ENCODE results near the gene TOX3. TPM values are rescaled to one million over a fixed set of nuclear protein-coding genes. Genes with fewer than 3 reads are reported as not detected.

Gene TOX3
- total RNA-seq, 1 experiment from 2014 or later = 20.2 TPM

GRCh38 chr16:52552643-52553042 is 5.7 kb upstream of the TOX3 start:
- Histone ChIP-seq H4K8ac (replicated peaks; ENCODE audit: insufficient read length, low read depth, low read length) (no peak overlapping the region), H2BK5ac (ENCODE audit: insufficient read length, low read length) (no peak overlapping the region), H3T11ph (ENCODE audit: low read length) (no peak overlapping the region), H3K56ac (ENCODE audit: insufficient read length, low read depth, low read length) (no peak overlapping the region), H3K14ac (ENCODE audit: insufficient read depth, low read length) (no peak overlapping the region), H3K23ac (ENCODE audit: insufficient read length, low read depth, low read length) (no peak overlapping the region), H2BK20ac (ENCODE audit: low read depth, low read length, poor library complexity, severe bottlenecking) (no peak overlapping the region), H3K4ac (ENCODE audit: low read depth, low read length) (no peak overlapping the region), H2BK120ac (ENCODE audit: low read depth, low read length, poor library complexity, severe bottlenecking) (no peak overlapping the region), H4K91ac (ENCODE audit: insufficient read length, low read depth, low read length) (no peak overlapping the region), H3K9me3 (ENCODE audit: control insufficient read depth, low read depth, low read length) (no peaks in the 10 kb centered on the region), H2AFZ (ENCODE audit: low read length) (no peak overlapping the region), H3K18ac (ENCODE audit: insufficient read length, low read depth, low read length) (no peak overlapping the region), H3K4me2 (ENCODE audit: insufficient read depth, insufficient read length, low read length) (no peak overlapping the region), H3K27ac (ENCODE audit: insufficient read length, low read depth, low read length) (no peak overlapping the region), H4K20me1 (ENCODE audit: control insufficient read depth, insufficient read depth, insufficient read length) (no peaks in the 10 kb centered on the region), H3K79me1 (ENCODE audit: insufficient read depth, low read depth, low read length, poor library complexity, severe bottlenecking) (no peaks in the 10 kb centered on the region), H4K5ac (ENCODE audit: insufficient read length, low read depth, low read length) (no peak overlapping the region), H2AK5ac (ENCODE audit: insufficient read length, low read length) (no peak overlapping the region), H3K4me1 (ENCODE audit: insufficient read depth, low read length) (peaks cover 6% of the 10 kb centered on the region; the same call in 1 of the 2 replicates), H3K9ac (ENCODE audit: extremely low read depth, insufficient read length, low read length) (no peak overlapping the region), H2BK15ac (ENCODE audit: low read depth, low read length) (no peak overlapping the region), H2BK12ac (ENCODE audit: insufficient read length, low read depth, low read length) (no peak overlapping the region), H3K27me3 (ENCODE audit: insufficient read depth, low read length) (peaks cover 12% of the 10 kb centered on the region; the same call in 1 of the 2 replicates), H3K79me2 (ENCODE audit: insufficient read depth, low read length) (no peaks in the 10 kb centered on the region), H3K23me2 (ENCODE audit: insufficient read length, low read depth, low read length, poor library complexity, severe bottlenecking) (peaks cover under 1% of the 10 kb centered on the region)
- peaks cover 58% of the 10 kb centered on the region for H3K27me3 Mint-ChIP-seq (ENCODE audit: low read depth)
- no peak overlapping the region for H3K4me3 Mint-ChIP-seq
- WGBS (ENCODE audit: extremely low coverage, insufficient read length, low lambda C conversion rate) = no CpG with 5 or more reads among the region's 5 CpGs
- peaks cover 4 to 12% of the 10 kb centered on the region in 2 experiments; a peak in 4 of 5 replicates for H3K9me3 Mint-ChIP-seq
- peaks cover 67% of the 10 kb centered on the region in 2 experiments for H3K4me1 Mint-ChIP-seq
- H3K36me3 Mint-ChIP-seq (ENCODE audit: insufficient read depth in 1 of 3, low read depth in 3 of 3) = peaks cover 0 to 35% (median 0%) of the 10 kb centered on the region in 3 experiments; a peak in 3 of 7 replicates
- no peak for TF ChIP-seq CTCF (conservative IDR thresholded peaks at IDR 0.05)
- no peak overlapping the region for H3K27ac Mint-ChIP-seq
- DNase-seq = no peak

All from H9 (cell line).